ENCODE measurements around the gene CDHR4.
A peak's percentile ranks its signal among the peaks of the same experiment; 100 is the strongest.
"Not testable (repeated sequence)": the region's sequence is repeated elsewhere in the genome, so short reads cannot be mapped to it uniquely, and the experiment has no call there.

CDHR4 gene

GRCh38 chr3:49802719-49803464, 3.2 kb upstream of the CDHR4 start, which contains the start of gene INKA1:
Gene INKA1 (plus strand): TSS chr3:49803261. CDS start chr3:49803393, 132 bp downstream.
- no peak for FAIRE-seq

DNA sequence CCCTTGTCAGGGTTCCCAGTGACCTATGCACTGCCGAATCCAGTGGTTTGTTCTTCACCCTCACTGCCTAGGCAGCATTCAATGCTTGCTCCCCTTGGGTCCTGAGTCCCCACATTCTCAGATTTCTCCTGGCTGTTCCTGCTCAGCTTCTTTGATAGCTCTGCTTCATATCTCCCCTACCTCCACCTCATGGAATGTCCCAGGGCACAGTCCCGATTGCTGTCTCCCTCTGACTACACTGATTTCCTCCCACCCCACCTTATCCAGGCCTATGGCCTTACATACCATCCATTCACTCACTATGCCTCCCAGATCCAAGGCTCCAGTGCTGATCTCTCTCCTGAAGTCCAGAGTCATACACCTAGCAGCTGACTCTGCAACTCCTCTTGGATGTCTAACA, 1.5 kb upstream of the CDHR4 start:
- FAIRE-seq: no peak

- FAIRE-seq: no peak
Measured at GRCh38 chr3:49799105-49799504, 568 bp downstream of the CDHR4 start.

- no peak for FAIRE-seq
Measured at GRCh38 chr3:49794926-49795905, 4.5 kb downstream of the CDHR4 start.

DNA sequence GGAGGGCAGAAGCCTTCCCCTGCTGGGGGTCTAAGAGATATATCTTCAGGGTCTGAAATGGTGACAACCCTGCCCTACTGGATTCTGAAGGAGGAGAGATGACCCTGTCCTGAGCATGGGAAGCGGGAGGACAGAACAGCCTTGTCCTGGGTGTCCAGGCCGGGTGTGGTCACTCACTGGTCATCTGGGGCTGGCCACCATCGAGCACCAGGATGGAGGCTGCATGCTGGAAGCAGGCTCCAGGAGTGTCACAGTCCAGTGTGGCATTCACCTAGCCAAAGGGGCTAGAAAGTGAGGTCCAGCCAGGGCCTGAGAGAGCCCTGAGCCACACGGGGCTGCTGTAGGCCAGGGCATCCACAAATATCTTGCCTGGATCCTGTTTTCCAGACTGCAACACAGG, 5.2 kb downstream of the CDHR4 start:
- no peak for FAIRE-seq

GRCh38 chr3:49793486-49794085, 6.1 kb downstream of the CDHR4 start:
- FAIRE-seq: no peak

- no peak for FAIRE-seq
Measured at GRCh38 chr3:49792371-49793150, 7.1 kb downstream of the CDHR4 start.

- FAIRE-seq: no peak
Measured at GRCh38 chr3:49791571-49791970, 8.1 kb downstream of the CDHR4 start.

GRCh38 chr3:49790626-49791411, 8.9 kb downstream of the CDHR4 start:
- no peak for FAIRE-seq

DNA sequence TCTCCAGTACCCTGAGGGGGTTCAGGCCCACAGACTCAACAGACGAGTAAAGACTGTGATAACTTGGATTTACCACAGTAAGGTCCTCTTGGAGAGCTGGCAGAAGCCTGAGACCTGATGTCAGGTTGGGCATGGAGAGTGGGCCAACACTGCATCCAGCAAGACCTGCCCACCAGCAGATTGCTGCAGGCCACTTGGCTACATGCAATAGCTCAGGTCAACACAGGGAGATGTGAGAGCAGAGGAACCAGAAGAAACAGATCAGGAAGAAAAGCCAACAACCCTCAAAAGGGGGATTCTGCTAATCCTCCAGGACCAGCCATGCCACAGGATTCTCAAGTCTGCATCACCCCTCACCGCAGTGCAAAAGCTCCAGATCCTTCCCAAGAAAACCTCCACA, 11.6 kb downstream of the CDHR4 start:
- FAIRE-seq: no peak

DNA sequence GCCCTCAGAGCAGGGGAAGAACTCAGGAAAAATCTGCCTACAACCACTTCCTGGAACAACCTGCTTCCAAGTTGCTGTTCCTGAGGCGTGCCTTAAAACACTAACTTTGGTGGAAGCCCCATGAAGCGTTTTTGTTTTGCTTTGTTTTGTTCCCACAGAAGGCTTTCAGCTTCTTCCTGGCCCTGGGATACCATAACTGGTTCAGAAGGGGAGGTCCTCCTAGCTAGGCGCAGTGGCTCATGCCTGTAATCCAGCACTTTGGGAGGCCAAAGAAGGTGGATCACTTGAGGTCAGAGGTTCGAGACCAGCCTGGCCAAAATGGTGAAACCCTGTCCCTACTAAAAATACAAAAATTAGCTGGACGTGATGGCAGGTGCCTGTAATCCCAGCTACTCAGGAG, 12.1 kb downstream of the CDHR4 start:
- no peak for FAIRE-seq

DNA sequence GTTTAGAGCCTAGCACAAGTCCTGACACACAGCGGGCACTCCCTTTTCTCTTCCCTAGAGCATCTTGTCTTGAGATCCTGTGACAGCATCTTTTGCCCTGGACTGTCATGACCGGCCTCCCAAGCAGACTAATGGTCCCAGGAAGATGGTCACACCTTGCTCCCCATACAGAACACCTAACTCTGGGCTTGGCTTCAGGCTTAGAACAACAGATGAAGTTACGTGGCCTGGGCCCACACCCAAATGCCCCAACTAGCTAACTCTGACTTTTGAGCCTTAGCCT, 12.6 kb downstream of the CDHR4 start:
- no peak for FAIRE-seq

- FAIRE-seq: peak; percentile 98
Measured at GRCh38 chr3:49786357-49787181, 13.1 kb downstream of the CDHR4 start, which contains the start of gene IP6K1. Gene IP6K1 (minus strand): TSS chr3:49786542. CDS start chr3:49748040, 38,502 bp downstream.

GRCh38 chr3:49785565-49786356, 13.9 kb downstream of the CDHR4 start:
- no peak for FAIRE-seq

- FAIRE-seq: not testable (repeated sequence)
Measured at GRCh38 chr3:49782277-49782676, 17.4 kb downstream of the CDHR4 start.

DNA sequence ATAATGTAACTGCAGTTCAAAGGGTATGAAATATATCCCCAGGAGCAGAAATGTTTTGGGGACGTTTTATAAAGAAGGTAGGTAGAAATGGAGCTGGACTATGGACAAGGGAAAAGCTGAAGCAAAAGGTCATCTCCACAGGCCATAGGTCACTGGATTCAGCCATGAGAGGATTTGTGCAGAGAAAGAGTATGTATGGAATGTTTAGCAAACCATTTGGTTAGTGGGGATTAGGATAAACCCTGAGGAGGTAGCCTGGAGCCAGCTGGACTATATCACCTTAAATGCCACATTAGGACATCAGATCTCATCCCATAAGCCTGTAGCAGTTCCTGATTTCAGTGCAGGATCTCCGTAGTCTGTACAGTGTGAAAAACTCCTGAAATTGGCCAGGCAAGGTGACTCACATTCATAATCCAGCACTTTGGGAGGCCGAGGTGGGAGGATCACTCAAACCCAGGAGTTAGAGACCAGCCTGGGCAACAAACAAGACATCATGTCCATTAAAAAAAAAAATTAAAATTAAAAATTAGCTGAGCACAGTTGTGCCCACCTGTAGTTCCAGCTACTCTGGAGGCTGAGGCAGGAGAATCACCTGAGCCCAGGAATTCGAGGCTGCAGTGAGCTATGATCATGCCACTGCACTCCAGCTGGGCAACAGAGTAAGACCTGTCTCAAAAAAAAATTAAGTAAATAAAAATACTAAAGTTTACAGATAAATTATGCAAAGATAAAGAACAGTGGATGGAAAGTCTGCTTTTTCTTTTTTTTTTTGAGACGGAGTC, 18.1 kb downstream of the CDHR4 start:
- no peak for FAIRE-seq

DNA sequence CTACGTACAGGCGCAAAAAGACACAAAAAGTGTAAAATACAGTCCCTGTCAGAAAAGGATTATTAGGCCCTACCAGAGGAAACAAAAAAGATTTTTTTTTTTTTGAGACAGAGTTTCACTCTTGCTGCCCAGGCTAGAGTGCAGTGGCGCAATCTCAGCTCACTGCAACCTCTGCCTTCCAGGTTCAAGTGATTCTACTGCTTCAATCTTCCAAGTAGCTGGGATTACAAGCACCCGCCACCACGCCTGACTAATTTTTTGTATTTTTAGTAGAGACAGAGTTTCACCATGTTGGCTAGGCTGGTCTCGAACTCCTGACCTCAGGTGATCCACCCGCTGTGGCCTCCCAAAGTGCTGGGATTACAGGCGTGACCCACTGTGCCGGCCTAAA, 18.7 kb downstream of the CDHR4 start:
- FAIRE-seq: not testable (repeated sequence)

- no peak for FAIRE-seq
Measured at GRCh38 chr3:49780080-49780974, 19.3 kb downstream of the CDHR4 start.
